ENCODE results near the gene INF2.

INF2 gene

GRCh38 chr14:104703269-104703668, 13.9 kb downstream of the INF2 start:
- DNase-seq (ENCODE audit: low read depth) = no peak

GRCh38 chr14:104704252-104704651, 14.8 kb downstream of the INF2 start:
- no peak for DNase-seq (ENCODE audit: low read depth)

- no peak for DNase-seq (ENCODE audit: low read depth)
Observed at GRCh38 chr14:104705340-104706047, 16.1 kb downstream of the INF2 start.

GRCh38 chr14:104706733-104707607, 17.6 kb downstream of the INF2 start:
- DNase-seq (ENCODE audit: low read depth) = no peak

GRCh38 chr14:104707608-104708595, 18.5 kb downstream of the INF2 start:
- no peak for DNase-seq (ENCODE audit: low read depth)

GRCh38 chr14:104708606-104709268, 19.3 kb downstream of the INF2 start:
- no peak for DNase-seq (ENCODE audit: low read depth)

GRCh38 chr14:104709387-104710039, 20.1 kb downstream of the INF2 start:
- no peak for DNase-seq (ENCODE audit: low read depth)

GRCh38 chr14:104710071-104710735, 20.8 kb downstream of the INF2 start:
- no peak for DNase-seq (ENCODE audit: low read depth)

- no peak for DNase-seq (ENCODE audit: low read depth)
Observed at GRCh38 chr14:104712881-104713734, 23.7 kb downstream of the INF2 start.

- DNase-seq (ENCODE audit: low read depth) = no peak
Observed at GRCh38 chr14:104714066-104714465, 24.6 kb downstream of the INF2 start.

GRCh38 chr14:104714681-104715080, 25.3 kb downstream of the INF2 start:
- no peak for DNase-seq (ENCODE audit: low read depth)

- DNase-seq (ENCODE audit: low read depth) = no peak
Observed at GRCh38 chr14:104715416-104715815, 26.0 kb downstream of the INF2 start.

- no peak for DNase-seq (ENCODE audit: low read depth)
Observed at GRCh38 chr14:104715871-104716270, 26.5 kb downstream of the INF2 start.

GRCh38 chr14:104717137-104717536, 27.7 kb downstream of the INF2 start:
- DNase-seq (ENCODE audit: low read depth) = no peak

GRCh38 chr14:104717646-104718045, 28.2 kb downstream of the INF2 start:
- no peak for DNase-seq (ENCODE audit: low read depth)

- no peak for DNase-seq (ENCODE audit: low read depth)
Observed at GRCh38 chr14:104718147-104718546, 28.7 kb downstream of the INF2 start.

GRCh38 chr14:104718871-104719270, 29.5 kb downstream of the INF2 start:
- no peak for DNase-seq (ENCODE audit: low read depth)

- no peak for DNase-seq (ENCODE audit: low read depth)
Observed at GRCh38 chr14:104719343-104719742, 29.9 kb downstream of the INF2 start.
